Heart left ventricle (tissue), 16 donors: ENCODE data around the gene ACSL3. TPM values are rescaled to one million over a fixed set of nuclear protein-coding genes. Genes with fewer than 3 reads are reported as not detected.

Experiments used
- ATAC-seq, 4 donors: fragments of 200-7000 bp; cut with Tn5 transposase; one replicate each; pipeline ENCODE4 v1.9.1; 2020 to 2022; ENCODE audit warnings: moderate library complexity in 4 of 4, mild to moderate bottlenecking in 3 of 4, moderate number of reproducible peaks in 1 of 4
- DNase-seq, 5 donors: peaks; one replicate each; pipeline ENCODE4 v3.0.0-alpha.2; 2020
- H3K27ac ChIP-seq, 12 donors: fragments of 200-600 bp; sonication (generic) in 4 of 12; one replicate each; pipeline versions ENCODE4 v1.5.0 to v1.8.0; 2016 to 2022; ENCODE audit warnings: mild to moderate bottlenecking in 2 of 12
- H3K27me3 ChIP-seq, 9 donors: fragments of 200-600 bp; sonication (generic) in 2 of 9; one replicate each; pipeline versions ENCODE4 v1.5.1 to v1.8.0; 2016 to 2022; ENCODE audit warnings: mild to moderate bottlenecking in 3 of 9
- H3K36me3 ChIP-seq, 9 donors: fragments of 200-600 bp; sonication (generic) in 2 of 9; one replicate each; pipeline versions ENCODE4 v1.5.0 to v1.8.0; 2018 to 2022; ENCODE audit warnings: mild to moderate bottlenecking in 2 of 9
- H3K4me1 ChIP-seq, 12 donors: fragments of 200-600 bp; sonication (generic) in 4 of 12; one replicate each; pipeline versions ENCODE4 v1.5.0 to v1.8.0; 2016 to 2022; ENCODE audit warnings: mild to moderate bottlenecking in 3 of 12
- H3K4me3 ChIP-seq, 12 donors: fragments of 200-600 bp; sonication (generic) in 4 of 12; one replicate each; pipeline versions ENCODE4 v1.5.0 to v1.8.0; 2017 to 2022; ENCODE audit warnings: mild to moderate bottlenecking in 9 of 12, moderate library complexity in 4 of 12
- H3K9me3 ChIP-seq, 12 donors: fragments of 200-600 bp; sonication (generic) in 4 of 12; one replicate each; pipeline versions ENCODE4 v1.5.0 to v1.8.0; 2016 to 2022; ENCODE audit warnings: mild to moderate bottlenecking in 1 of 12
- CTCF ChIP-seq, 12 donors: fragments of 200-600 bp; sonication (generic) in 4 of 12; IDR thresholded peaks; one replicate each; pipeline versions ENCODE4 v1.5.0 to v1.8.0; 2018 to 2022; ENCODE audit warnings: antibody characterized with exemption in 12 of 12, mild to moderate bottlenecking in 5 of 12
- POLR2A ChIP-seq, 2 donors: fragments of 450-650 bp; IDR thresholded peaks; one replicate each; pipeline ENCODE4 v1.6.1; 2017; ENCODE audit warnings: antibody characterized with exemption in 2 of 2, mild to moderate bottlenecking in 2 of 2, moderate library complexity in 2 of 2
- WGBS, 4 donors: extraction: QIAGEN DNeasy Blood & Tissue Kit in 2 of 4; methylation state at CpG; one replicate each; pipeline versions ENCODE4 v1.1.5 to v1.1.7; 2013 to 2018; 5-methylcytosine and 5-hydroxymethylcytosine counted together
- intact Hi-C, 10 donors: fragments of 100-400 bp; cut with DNase I; formaldehyde crosslinking; loops; one replicate each; pipeline versions ENCODE4 v1.11.1 to v1.14.2; 2022
- polyA plus RNA-seq, 2 donors: library from polyadenylated mRNA; stranded (reverse); fragments of 200-250 nt; gene quantifications; one replicate each; pipeline ENCODE4 v1.2.3, GENCODE V29; 2013
- total RNA-seq, 9 donors: library from RNA; depleted of rRNA in 2 of 9; stranded (reverse); fragments of >200 nt in 2 of 9; fragmentation: NEBNext Ultra II Directional in 3 of 9; extraction: Animal tissue kit (Norgen Biotek cat#: 25700) in 3 of 9; gene quantifications; one replicate each; pipeline versions ENCODE4 v1.1.0 to v1.2.4, GENCODE V29; 2016 to 2023
- donor health status: ischemic (EF 13 %, LVEDD 7.1; RV severe dilation, severe dysfunction).
- donor health status: healthy with polysubstance abuse.
- donor health status: DM: no; HTN: yes; CAD: no.
- donor health status: DM: no; HTN: no; CAD: no.
- donor health status: ischemic (EF 25% LVEDD 6.9; RV normal size, moderate dysfunction).
- donor health status: ischemic (EF 25% LVEDD 5.7; RV mildly dilated, moderate dysfunction).
- donor health status: healthy.
- donor health status: DM: yes; HTN: yes; CAD: no.
- donor health status: ischemic (EF 35%, LVEDD 5.7; RV mildly dilated, moderate dysfunction).
- donor health status: nonischemic (EF 11% LVEDD 7.7; RV severe dilation, severe dysfunction).
- donor health status: DM: yes; HTN: yes; CAD: no.
- donor health status: PGD.
- donor health status: ischemic (EF 29% LVEDD 5.4; RV normal size, mild dysfunction).
- donor health status: nonischemic (EF 23%, LVEDD 6.1; RV moderate dilation, normal function).

The ACSL3 gene
- total and polyA plus RNA-seq, 11 donors, result 12.0 to 56.8 (median 51.9) TPM

GRCh38 chr2:222963641-222964040, 102.8 kb downstream of the ACSL3 start:
- TF ChIP-seq CTCF (IDR thresholded peaks at IDR 0.05), result no peak
- TF ChIP-seq POLR2A (IDR thresholded peaks at IDR 0.05), result no peak
- H3K4me3 ChIP-seq, result no peak overlapping the region
- WGBS, 4 donors, result 69 to 79% (median 77%) methylated on average over 7 of the region's 7 CpGs
- no peak for DNase-seq
- no peaks in the 10 kb centered on the region for H3K27me3 ChIP-seq
- H3K36me3 ChIP-seq, result no peaks in the 10 kb centered on the region
- H3K27ac ChIP-seq, result no peak overlapping the region
- ATAC-seq, result no peak
- no peaks in the 10 kb centered on the region for H3K9me3 ChIP-seq
- H3K4me1 ChIP-seq, result no peaks in the 10 kb centered on the region
- intact Hi-C loops, result no loop called here

- no peak for ATAC-seq
- no peaks in the 10 kb centered on the region for H3K36me3 ChIP-seq
- WGBS, 4 donors, result 81 to 91% (median 84%) methylated on average over 8 to 11 of the region's 11 CpGs
- intact Hi-C loops, result no loop called here
- no peak overlapping the region for H3K4me3 ChIP-seq
- no peaks in the 10 kb centered on the region for H3K27me3 ChIP-seq
- no peak overlapping the region for H3K27ac ChIP-seq
- DNase-seq, result no peak
- TF ChIP-seq CTCF (IDR thresholded peaks at IDR 0.05), result no peak
- TF ChIP-seq POLR2A (IDR thresholded peaks at IDR 0.05), result no peak
- no peaks in the 10 kb centered on the region for H3K9me3 ChIP-seq
- no peaks in the 10 kb centered on the region for H3K4me1 ChIP-seq
These were observed 103.7 kb downstream of the ACSL3 start for GRCh38 chr2:222964376-222965031.

GRCh38 chr2:222965555-222965954, 104.7 kb downstream of the ACSL3 start:
- Histone ChIP-seq H3K4me1 (no peaks in the 10 kb centered on the region), H3K27ac (no peak overlapping the region)
- 78 to 91% (median 90%) methylated on average over 1 of the region's 1 CpG for WGBS, 4 donors

More at GRCh38 chr2:222965555-222965954, 104.7 kb downstream of the ACSL3 start:
- ATAC-seq (no peak), DNase-seq (no peak)
- Histone ChIP-seq H3K36me3 (no peaks in the 10 kb centered on the region), H3K9me3 (no peaks in the 10 kb centered on the region), H3K27me3 (no peaks in the 10 kb centered on the region), H3K4me3 (no peak overlapping the region)
- intact Hi-C loops, result no loop called here
- TF ChIP-seq CTCF (IDR thresholded peaks at IDR 0.05), result no peak
- TF ChIP-seq POLR2A (IDR thresholded peaks at IDR 0.05), result no peak
